Fibroblast of skin of right quadriceps (primary cell): ENCODE results near the gene RAB3A.
A peak's percentile ranks its signal among the peaks of the same experiment; 100 is the strongest.

Experiments
- DNase-seq: peaks from one replicate; pipeline ENCODE4 v3.0.0-alpha.2; 2013

The RAB3A gene

GRCh38 chr19:18203863-18204393 lies at the start of gene RAB3A:
TSS of gene RAB3A (minus strand) at chr19:18204042. CDS start at chr19:18202740, 1,302 bp downstream.
- peak; percentile 100 for DNase-seq

DNA sequence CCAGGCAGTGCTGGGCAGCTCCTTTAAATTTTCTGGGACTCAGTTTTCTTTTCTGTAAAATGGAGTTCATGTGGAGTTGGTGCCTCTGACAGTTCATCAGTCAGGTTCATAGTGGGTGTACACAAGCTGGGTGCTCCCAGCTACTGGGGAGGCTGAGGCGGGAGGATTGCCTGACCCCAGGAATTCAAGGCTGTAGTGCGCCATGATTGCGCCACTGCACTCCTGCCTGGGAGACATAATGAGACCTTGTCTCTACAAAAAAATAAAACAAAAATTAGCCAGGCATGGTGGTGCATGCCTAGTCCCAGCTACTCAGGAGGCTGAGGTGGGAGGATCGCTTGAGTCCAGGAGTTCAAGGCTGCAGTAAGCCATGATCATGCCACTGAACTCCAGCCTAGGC lies 49.3 kb upstream of the RAB3A start:
- no peak for DNase-seq

- DNase-seq = no peak
Measured at GRCh38 chr19:18252370-18252717, 48.5 kb upstream of the RAB3A start.

GRCh38 chr19:18251587-18252369 lies 47.9 kb upstream of the RAB3A start:
- DNase-seq = peak; percentile 56

- DNase-seq = no peak
Measured at GRCh38 chr19:18249834-18250233, 46.0 kb upstream of the RAB3A start.

GRCh38 chr19:18245297-18245696 lies 41.5 kb upstream of the RAB3A start:
- no peak for DNase-seq

DNA sequence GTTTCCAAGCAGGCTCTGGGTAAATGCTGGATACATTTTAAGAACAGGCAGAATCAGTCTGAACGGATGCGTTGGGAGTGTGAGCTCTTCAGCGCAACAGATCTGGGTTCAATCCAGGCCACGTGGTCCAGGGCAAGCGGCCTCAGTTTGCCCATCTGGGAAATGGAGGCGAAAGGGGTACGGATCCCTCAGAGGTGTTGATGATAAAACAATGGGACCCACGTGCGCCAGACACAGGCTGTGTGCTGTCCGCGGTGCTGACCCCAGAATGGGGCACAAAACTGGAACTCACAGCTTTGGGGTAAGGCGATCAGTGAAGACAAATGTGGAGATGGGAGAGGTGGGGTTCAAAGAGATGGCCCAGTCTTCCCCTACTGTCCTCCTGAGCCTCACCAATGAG lies 35.5 kb upstream of the RAB3A start:
- no peak for DNase-seq

DNA sequence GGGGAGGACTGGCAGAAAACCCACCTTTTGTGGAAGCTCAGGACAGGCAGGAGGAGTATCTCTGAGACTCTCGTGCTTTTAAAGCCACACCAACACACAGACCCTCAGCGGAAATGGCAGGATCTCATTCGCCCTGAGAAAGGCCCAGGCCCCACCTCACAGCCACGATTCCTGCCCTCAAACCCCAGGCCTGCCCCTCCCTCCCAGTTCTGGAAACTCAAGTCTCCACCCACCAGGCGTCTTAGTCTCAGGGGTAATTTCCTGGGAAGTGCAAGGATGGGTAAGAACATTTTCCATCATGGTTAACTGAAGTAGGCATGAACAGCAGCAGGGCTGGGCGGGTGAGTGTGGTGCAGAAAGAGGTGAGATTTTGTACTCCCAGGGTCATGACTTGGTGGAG lies 30.4 kb upstream of the RAB3A start:
- no peak for DNase-seq

GRCh38 chr19:18233224-18233825 lies 29.5 kb upstream of the RAB3A start:
- DNase-seq = peak; percentile 33

GRCh38 chr19:18232540-18233223 lies 28.8 kb upstream of the RAB3A start:
- no peak for DNase-seq

DNA sequence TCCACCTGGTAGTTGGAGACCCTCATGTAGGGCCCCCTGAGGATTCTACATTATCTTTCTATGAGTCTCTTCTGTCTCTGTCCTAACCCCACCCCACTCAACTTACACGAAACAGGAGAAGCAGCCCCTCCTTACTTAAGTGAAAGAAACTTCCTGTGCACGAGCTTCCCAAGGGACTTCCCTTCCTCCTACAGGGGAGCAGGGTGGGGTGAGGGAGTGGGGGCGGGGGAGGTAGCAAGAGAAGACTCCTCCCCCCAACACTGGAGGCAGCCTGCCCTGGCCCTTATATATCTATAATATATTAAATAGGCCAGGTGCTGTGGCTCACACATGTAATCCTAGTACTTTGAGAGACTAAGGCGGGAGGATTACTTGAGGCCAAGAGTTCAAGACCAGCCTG lies 27.9 kb upstream of the RAB3A start:
- DNase-seq = no peak

DNA sequence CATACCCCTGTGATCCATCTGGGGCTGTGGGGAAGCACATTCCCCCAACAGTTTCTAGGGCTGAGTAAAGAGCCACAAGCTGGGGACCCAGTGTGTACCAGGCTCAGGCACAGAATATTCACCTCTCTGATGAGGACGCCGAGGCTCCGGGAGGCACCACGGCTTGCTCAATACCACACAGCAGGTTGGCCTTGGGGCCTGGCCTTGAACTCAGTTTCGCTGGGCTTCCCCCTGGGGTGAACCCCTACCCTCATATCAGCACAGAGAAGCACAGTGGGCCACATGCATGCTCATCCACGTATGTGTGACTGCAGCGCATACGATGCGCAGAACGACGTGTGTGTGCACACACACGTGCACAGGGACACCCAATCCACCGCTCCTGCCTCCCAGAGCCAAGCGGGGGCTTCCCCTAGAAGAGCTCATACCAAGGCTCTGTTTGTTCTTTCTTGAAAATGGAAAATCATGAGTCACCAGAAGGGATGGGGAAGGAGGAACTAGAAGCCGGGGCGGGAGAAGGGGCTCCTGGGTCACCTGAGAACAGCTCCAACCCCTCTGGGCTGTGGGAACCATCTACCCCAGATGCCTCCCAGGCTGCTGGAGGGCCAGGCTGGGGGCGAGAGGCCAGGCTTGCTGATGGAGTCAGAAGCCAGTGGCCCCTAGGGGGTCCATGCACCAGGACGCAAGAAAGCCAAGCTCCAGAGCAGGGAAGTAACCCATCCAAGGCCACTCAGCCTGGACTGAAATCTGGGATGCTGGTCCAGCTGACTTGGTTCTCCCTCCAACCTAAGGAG lies 27.3 kb upstream of the RAB3A start:
- DNase-seq = no peak

GRCh38 chr19:18229915-18230314 lies 26.1 kb upstream of the RAB3A start:
- DNase-seq = no peak

DNA sequence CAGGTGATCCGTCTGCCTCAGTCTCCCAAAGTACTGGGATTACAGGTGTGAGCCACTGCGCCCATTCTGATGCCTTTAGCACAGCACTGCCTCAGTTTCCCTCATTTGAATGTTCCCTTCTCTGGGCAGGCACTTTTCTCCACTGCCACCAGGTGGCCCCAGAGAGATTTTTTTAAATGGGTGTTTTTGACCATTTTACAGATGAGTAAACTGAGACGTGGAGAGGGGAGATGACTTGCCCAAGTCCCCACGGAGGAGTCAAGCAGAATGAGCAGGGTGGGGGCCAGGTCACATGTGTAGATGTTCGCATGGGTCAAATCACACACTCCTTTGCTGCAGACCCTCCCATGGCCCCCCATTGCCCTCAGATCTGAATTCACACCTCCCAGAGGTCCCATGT lies 25.6 kb upstream of the RAB3A start:
- DNase-seq = no peak

DNA sequence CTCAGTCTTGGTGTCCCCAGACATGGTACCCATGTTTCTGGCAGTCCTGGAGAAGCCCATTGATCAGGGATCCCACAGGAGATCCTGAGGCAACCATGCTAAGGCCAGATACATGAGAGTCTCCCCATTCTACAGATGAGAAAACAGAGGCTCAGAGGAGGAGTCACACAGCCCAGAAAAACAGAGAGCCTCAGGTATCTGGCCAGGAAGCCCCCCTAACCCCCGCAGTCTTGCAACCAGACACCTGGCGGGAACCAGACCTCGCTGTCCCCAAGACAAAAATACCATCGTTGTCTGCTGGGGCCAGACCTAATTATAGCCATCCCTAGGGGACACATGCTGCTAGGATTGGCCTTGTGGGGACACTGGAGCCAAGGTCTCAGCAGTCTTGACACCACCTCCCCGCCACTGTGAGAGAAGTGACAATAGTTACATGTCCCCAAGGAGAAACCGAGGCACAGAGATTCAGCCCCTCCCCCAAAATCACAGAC lies 24.0 kb upstream of the RAB3A start:
- no peak for DNase-seq

DNA sequence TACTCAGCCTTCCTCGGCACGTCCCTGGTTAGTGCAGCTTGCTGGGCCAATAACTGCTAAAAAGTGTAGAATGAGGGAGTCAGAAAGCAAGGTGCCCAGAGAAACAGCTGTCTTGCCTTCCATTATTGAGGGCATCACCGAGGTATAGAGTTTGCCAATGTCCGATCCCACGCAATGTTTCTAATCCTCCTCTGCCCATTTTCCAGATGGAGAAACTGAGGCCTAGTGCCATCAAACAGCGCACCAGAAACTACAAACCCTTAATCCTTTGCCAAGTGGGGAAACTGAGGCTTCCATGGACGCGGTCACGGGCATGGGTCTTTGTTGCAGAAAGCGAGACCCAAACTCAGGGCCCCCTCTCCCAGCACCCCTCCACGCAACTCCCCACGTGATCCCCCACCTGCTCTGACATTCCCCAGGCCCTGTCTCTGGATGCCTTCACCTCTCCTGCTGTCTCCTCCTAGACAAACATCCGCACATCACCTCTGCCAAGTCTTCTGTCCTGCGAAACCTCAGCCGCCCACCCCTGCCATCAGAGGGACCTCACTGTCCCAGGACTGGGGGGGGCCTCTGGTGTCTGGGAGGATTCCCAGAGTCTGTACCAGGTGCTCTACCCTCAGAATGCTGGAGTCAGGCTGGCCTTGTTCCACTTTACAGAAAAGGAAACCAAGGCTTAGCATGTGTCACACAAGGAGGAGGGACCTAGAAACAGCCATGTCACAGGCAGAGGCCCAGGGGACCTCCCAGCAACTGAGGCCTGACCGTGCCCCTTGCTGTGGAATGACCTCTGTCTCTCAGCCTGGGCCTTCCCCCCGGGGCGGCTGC lies 23.3 kb upstream of the RAB3A start:
- DNase-seq = no peak

DNA sequence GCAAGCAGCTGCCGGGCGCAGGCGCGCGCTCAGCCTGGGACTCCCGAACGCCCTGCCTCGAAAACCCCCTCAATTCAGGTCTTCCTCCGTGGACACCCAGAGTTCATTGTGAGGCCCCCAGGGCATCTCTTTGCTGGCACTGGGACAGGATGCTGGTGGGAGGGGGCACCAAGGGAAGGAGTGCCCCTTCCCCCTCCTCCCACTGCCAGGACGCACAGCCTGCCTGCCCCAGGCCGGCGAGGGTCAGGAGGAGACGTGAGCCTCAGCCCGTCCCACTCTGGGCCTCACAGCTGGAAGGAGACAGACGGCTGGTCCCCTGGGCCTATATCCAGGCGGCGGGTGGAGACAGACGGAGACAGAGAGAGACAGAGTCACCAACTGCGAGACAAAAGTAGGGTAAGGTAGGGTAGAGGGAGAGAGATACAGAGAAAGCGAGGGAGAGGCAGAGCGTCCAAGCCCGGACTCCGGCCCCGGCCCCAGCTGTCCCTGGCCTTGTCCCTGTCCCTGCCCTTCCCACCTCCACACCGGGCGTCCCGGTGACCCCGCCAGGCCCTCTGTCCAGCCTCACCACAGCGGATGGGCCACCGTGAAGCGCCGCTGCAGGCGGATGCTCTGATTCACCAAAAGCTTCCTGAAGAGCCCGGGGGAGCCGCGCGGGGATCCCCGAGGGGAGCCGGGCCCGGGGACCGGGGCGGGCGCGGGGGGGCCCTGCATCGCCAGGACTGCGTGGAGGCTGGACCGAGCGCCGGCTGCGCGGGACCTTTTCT lies 22.0 kb upstream of the RAB3A start, which contains the start of gene PDE4C:
Gene PDE4C, minus strand, starts transcription at position 737 of the 767 bp plus-strand sequence. Its CDS starts 23 bp downstream, at position 714.
- DNase-seq = no peak

DNA sequence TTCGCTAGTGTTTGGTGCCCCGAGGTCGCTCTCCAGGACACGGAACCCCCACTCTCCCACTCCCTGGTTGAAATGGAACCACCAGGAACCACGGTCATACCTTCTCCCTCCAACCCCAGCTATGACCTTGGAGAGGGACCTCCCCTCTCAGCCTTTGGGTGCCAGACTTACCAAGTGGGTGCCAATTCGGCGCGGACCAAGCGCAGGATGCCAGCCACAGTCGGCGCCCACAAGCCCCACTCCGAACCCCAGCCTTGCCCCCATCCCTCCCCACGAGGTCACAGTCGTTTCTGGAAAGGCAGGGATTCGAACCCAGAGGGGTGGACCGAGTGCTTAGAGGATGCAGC lies 21.5 kb upstream of the RAB3A start:
- no peak for DNase-seq

DNA sequence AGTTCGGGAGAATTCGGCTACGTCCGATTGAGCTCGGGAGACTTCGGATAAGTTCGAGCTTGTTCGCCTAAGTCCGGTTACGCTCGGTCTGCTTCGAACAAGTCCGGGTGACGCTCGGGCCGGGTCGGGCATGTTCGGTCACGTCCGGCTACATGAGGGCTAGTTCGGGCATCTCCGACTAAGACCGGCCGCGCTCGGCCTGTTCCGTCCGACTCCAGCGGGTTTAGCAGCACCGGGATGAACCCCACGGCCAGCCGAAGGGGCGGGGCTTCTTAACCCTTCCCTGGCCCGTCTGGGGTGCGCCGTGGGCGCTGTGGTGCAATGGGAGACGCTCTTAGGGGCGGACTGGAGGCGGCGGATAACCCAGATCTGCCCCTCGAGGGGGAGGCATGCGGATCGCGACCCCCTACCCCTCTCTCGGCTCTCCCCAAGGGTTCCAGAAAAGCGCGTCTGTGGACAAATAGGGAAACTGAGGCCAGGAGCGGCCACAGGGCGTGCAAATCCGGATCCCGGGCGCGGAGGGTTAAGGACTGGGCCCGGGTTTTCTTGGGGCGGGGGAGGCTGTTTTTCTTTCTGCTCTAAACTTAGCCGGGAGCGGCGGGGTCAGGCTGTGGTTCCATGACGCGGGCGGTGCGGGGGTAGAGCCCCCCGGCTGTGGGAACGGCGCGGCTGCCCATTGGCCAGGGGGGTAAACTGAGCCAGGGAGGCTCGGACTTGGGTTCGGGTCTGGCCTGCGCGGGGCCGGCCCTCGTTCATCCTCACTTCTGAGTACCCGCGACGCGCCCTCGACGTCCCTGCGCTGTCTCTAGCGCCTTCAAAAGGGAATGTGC lies 20.9 kb upstream of the RAB3A start:
- DNase-seq = peak; percentile 94

DNA sequence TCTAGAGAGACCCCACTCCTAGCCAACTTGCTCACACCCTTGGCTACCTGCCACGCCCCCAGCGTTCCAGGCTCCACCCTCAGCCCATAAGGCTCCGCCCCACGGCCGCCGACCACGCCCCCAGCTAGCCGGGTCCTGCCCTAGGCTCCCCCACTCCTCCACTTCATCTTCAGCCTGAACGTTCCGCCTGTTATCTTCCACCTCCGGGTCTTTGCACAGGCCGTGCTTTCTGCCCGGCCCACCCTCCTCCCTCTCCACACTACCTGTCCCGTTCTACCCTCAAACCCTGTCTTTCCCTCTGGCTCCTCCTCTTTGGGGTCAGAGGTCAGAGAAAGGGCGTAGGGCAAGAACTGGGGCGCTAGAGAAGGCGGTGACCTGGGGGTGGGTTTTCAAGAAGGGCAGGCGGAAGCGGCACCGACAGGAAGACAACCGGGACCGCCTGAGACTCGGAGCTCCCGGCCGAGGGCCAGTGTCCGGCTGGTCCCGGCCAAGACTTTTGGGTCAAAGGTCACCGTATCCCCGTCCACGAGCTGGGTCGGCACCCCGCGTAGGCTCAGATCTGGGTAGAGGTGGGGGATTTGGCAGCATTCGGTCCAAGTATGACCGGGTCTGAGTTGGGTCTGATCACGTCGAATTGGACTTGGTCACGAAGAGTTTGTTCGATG lies 20.1 kb upstream of the RAB3A start:
- no peak for DNase-seq
